ENCODE measurements around the gene GAB2. TPM values are rescaled to one million over a fixed set of nuclear protein-coding genes. Genes with fewer than 3 reads are reported as not detected.

GAB2 gene
- total RNA-seq, 1 donor from 2014 or later = 6.6 TPM

DNA sequence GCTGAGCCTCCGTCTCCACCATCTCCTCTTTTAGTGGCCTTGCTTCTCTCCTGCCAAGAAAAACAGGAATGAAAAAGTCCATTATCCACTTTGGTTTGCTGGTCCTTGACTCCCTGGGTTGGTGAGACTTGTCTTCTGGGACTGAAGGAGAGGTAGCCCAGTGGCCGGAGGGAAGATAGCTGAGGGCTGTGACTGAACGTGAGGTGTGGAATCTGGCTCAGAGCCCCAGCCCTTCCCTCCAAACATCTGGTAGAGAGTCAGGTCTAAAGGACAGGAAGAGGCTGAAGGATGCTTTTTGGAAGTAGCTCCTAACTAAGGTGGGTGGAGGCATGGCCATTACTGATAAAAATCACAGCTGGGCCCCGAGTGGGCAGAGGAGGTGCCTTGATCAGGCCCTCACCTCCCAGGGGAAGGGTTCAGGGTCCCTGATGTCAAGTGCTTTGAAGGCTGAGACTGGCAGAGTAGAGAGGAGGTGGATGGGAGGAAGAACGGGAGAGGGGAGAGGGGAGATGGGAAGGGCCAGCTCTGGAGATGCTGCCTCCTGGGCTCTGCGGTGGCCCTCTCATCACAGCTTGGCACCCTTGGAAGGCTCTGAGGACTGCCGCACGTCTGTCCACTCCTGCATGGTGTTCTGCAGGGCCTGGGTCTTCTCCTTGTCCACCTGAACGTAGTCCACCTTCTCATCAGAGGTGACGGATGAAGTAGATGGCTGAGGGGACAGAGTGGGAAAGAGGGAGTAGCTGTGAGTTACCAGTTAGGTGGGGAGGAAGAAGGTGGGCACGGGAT, 198.7 kb downstream of the GAB2 start:
- FAIRE-seq (no peak), DNase-seq (ENCODE audit: low read depth) (no peak)
- TF ChIP-seq, protein P1, sequence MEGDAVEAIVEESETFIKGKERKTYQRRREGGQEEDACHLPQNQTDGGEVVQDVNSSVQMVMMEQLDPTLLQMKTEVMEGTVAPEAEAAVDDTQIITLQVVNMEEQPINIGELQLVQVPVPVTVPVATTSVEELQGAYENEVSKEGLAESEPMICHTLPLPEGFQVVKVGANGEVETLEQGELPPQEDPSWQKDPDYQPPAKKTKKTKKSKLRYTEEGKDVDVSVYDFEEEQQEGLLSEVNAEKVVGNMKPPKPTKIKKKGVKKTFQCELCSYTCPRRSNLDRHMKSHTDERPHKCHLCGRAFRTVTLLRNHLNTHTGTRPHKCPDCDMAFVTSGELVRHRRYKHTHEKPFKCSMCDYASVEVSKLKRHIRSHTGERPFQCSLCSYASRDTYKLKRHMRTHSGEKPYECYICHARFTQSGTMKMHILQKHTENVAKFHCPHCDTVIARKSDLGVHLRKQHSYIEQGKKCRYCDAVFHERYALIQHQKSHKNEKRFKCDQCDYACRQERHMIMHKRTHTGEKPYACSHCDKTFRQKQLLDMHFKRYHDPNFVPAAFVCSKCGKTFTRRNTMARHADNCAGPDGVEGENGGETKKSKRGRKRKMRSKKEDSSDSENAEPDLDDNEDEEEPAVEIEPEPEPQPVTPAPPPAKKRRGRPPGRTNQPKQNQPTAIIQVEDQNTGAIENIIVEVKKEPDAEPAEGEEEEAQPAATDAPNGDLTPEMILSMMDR (IDR thresholded peaks at IDR 0.05; ENCODE audit: insufficient read depth, low read length, severe bottlenecking) = no peak
- Histone ChIP-seq H3K27me3 (ENCODE audit: control insufficient read depth, insufficient read depth, low read length) (no peaks in the 10 kb centered on the region), H3K4me3 (ENCODE audit: low read depth, low read length) (no peak overlapping the region), H3K36me3 (ENCODE audit: control insufficient read depth, insufficient read depth, low read length) (peaks cover 4% of the 10 kb centered on the region)

DNA sequence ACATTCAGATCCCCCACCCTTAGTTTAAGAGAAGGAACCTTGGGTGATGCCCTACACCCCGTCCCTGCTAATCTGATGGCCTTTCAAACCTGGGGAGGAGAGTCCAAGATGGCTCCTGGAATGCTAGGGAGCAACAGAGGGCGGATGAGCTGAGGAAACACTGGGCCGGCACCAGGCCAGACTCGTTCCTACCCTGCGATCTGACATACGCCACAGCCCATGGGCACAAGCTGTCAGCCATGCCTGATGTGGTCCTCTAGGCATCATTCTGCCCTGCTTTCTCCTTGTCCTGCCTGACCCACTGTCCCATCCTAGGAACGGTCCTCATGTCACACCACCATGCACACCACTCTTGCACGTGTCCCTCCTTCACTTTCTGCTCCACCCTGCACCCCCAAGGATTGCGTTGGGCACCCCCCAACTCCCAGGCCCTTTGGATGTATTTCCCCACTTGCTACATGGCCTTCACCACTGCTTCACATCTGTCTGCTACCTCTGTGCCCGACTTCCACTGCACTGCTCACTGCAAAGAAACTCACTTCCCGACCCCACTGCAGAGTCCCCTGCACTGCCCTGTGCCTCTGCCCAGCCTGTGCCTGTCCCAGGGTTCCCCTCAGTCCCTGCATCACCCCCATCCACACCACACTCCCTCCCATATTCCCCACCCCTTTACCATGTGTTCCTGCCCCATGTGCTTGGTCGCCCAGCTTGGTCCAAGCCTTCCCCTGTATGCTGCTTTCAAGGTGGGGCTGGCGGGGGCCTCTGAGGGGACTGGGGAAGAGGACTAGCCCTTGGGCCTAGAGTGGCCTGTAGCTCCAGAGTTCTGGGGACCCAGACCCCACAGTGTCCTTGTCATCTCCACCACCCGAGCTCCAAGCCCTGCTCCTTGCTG, 199.7 kb downstream of the GAB2 start:
- DNase-seq (ENCODE audit: low read depth) (no peak), FAIRE-seq (no peak)
- Histone ChIP-seq H3K36me3 (ENCODE audit: control insufficient read depth, insufficient read depth, low read length) (peaks cover 4% of the 10 kb centered on the region), H3K4me3 (ENCODE audit: low read depth, low read length) (no peak overlapping the region), H3K27me3 (ENCODE audit: control insufficient read depth, insufficient read depth, low read length) (no peaks in the 10 kb centered on the region)
- TF ChIP-seq, protein P1 (IDR thresholded peaks at IDR 0.05; ENCODE audit: insufficient read depth, low read length, severe bottlenecking) = no peak

DNA sequence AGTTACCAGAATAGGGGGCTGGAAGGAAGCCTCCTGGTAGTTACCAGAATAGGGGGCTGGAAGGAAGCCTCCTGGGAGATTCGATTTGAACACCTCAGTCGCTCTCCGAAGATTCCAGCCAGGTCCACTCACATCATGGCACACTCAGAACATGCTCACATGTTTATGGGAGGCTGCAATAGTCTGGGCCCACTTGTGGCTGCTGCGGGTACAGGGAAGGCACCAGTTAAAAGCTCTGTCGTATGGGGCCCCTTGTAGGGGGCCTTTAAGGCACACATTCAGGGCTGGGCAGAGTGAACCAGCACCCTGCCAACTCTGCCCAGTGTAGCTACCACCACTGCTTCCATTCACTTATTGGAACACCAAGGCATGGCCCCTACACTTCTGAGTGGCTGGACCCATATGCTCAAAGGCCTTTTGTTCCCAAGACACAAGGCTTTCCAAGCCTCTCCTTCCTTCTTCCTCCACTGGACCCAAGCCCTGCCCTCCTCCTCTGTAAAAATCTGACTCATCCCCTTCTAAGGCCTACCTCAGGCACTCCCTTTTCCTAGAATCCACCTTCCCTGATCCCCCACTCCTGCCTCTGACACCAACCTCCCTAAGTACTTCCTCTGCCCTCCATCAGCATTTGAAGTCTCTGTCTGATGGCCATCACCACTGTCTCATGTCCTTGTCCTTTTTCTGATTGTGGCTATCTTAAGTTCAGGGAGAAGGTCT, 200.9 kb downstream of the GAB2 start:
- H3K36me3 ChIP-seq (ENCODE audit: control insufficient read depth, insufficient read depth, low read length) = peaks cover 3% of the 10 kb centered on the region
- DNase-seq (ENCODE audit: low read depth) = peak; percentile 51

DNA sequence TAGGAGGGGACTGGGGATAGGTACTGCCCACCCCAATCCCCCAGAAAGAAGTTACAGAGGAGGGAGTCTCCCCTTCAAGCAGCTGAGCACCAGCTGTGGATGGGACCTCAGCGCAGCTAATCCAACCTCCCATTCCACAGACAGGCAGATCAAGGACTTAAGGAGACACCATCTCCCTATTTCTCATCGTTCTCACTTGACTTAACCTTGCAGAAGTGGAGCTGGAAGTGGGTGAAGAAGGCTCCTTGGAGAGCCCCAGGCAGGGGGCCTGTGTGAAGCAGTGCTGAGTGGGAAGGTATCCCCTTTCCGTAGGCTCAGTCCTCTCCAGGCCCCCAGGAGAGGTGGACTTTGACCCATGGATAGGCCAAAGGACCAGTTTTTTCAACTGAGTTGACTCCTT, 201.6 kb downstream of the GAB2 start:
- no peak for FAIRE-seq
- H3K36me3 ChIP-seq (ENCODE audit: control insufficient read depth, insufficient read depth, low read length) = peaks cover 1% of the 10 kb centered on the region
- H3K27me3 ChIP-seq (ENCODE audit: control insufficient read depth, insufficient read depth, low read length) = no peaks in the 10 kb centered on the region
- no peak for DNase-seq (ENCODE audit: low read depth)
- TF ChIP-seq, protein P1 (IDR thresholded peaks at IDR 0.05; ENCODE audit: insufficient read depth, low read length, severe bottlenecking) = no peak
- H3K4me3 ChIP-seq (ENCODE audit: low read depth, low read length) = no peak overlapping the region

More for the DNA sequence above, 200.9 kb downstream of the GAB2 start:
- Histone ChIP-seq H3K27me3 (ENCODE audit: control insufficient read depth, insufficient read depth, low read length) (no peaks in the 10 kb centered on the region), H3K4me3 (ENCODE audit: low read depth, low read length) (no peak overlapping the region)
- no peak for FAIRE-seq
- TF ChIP-seq, protein P1 (IDR thresholded peaks at IDR 0.05; ENCODE audit: insufficient read depth, low read length, severe bottlenecking) = no peak

DNA sequence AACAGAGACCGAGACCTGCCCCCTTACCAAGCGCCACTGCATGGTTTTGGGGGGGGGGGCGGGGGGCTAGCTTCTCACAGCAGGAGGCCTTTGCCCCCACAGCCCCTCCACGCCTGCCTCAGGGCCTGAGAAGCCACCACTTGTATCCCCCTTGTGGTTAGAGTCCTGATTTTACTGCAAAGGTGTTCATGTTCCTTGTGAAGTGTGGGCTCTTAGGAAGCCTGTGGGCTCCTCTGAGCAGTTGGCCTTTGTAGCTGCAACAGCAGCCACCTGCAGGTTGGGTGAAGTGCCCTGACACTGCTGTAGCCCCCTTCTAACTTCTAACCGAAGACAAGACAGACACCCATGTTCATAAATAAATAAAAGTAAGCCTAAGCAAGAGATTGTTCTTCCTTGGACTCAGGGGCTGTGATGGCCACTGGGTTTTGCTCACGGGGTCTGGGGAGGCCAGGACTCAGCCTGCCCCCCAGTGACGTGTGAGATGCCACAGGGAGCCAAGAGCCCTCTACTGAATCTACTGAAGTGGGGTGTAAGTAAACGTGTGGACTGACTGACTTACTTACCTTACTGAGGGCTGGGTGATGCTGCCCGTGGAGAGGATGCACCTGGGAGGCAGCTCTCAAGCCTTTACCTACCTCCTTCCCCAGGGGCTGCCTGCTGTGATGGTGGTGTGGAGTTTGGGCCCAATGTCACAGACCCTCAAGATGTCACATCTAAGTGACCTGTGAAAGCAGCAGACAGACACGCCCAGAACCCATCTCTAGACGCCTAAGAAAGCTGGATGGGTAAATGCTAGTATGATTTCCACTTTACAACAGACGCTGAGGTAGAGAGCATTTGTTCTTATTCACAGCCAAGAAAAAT, 203.1 kb downstream of the GAB2 start:
- no peak for DNase-seq (ENCODE audit: low read depth)

More for the DNA sequence above, 203.1 kb downstream of the GAB2 start:
- TF ChIP-seq, protein P1 (IDR thresholded peaks at IDR 0.05; ENCODE audit: insufficient read depth, low read length, severe bottlenecking) = no peak
- Histone ChIP-seq H3K4me3 (ENCODE audit: low read depth, low read length) (no peak overlapping the region), H3K27me3 (ENCODE audit: control insufficient read depth, insufficient read depth, low read length) (no peaks in the 10 kb centered on the region), H3K36me3 (ENCODE audit: control insufficient read depth, insufficient read depth, low read length) (peaks cover 1% of the 10 kb centered on the region)
- FAIRE-seq = no peak
